Activated naive CD4-positive, alpha-beta T cell treated with anti-CD3 and anti-CD28 coated beads for 36 hours (primary cell): ENCODE measurements around the gene SLC16A3. TPM values are rescaled to one million over a fixed set of nuclear protein-coding genes. Genes with fewer than 3 reads are reported as not detected.

Source experiments
- CTCF ChIA-PET: fragments of 350-600 bp; sonication (Branson Sonifier 250); formaldehyde crosslinking; loops from one replicate; lab custom pipeline; 2021; ENCODE audit warnings: antibody characterized with exemption; lab: Charles Lee
- DNase-seq: peaks from one replicate; pipeline ENCODE4 v3.0.0-alpha.2; 2020
- H3K27ac Mint-ChIP-seq: one replicate; pipeline ENCODE4 v1.8.0; 2021; ENCODE audit warnings: mild to moderate bottlenecking, mixed read lengths
- H3K27me3 Mint-ChIP-seq: one replicate; pipeline ENCODE4 v1.8.0; 2021; ENCODE audit warnings: low read depth, mixed read lengths
- H3K36me3 Mint-ChIP-seq: one replicate; pipeline ENCODE4 v1.8.0; 2021; ENCODE audit warnings: low read depth, mixed read lengths
- H3K4me1 Mint-ChIP-seq: one replicate; pipeline ENCODE4 v1.8.0; 2021; ENCODE audit warnings: low read depth, mixed read lengths
- H3K4me3 Mint-ChIP-seq: one replicate; pipeline ENCODE4 v1.8.0; 2021; ENCODE audit warnings: mild to moderate bottlenecking, moderate library complexity, mixed read lengths
- H3K9me3 Mint-ChIP-seq: one replicate; pipeline ENCODE4 v1.8.0; 2021; ENCODE audit warnings: mixed read lengths
- intact Hi-C: fragments of 100-400 bp; cut with micrococcal nuclease; formaldehyde crosslinking; loops from one replicate; pipeline ENCODE4 v1.15.1; 2023
- total RNA-seq, 2 experiments: library from RNA; stranded (reverse); gene quantifications; one replicate each; pipeline ENCODE4 v1.2.3, GENCODE V29; 2021

SLC16A3 gene
- total RNA-seq, 2 experiments from 2014 or later, result 15.2 to 18.3 TPM

DNA sequence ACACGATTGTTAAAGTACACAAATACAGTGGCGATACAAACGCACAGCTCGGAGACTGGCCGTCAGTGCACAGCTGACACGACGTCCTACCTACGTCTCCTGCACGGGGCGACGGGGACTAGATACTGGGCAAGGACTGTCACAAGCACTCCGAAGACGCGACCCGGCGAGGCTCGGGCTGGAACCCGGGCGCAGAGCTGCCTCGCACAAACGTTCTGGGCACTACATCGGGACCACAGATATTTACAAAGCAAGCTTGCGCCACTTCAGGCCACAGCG lies 13.8 kb downstream of the SLC16A3 start:
- CTCF ChIA-PET, result interaction anchor here (0.7 kb wide), 1 partner anchor 108 kb away, joined by 4 read pairs; no protein-coding TSS in a partner anchor
- no peaks in the 10 kb centered on the region for H3K9me3 Mint-ChIP-seq
- intact Hi-C loops, result no loop called here
- peaks cover 26% of the 10 kb centered on the region for H3K36me3 Mint-ChIP-seq
- no peak overlapping the region for H3K27ac Mint-ChIP-seq
- no peaks in the 10 kb centered on the region for H3K27me3 Mint-ChIP-seq
- no peak overlapping the region for H3K4me3 Mint-ChIP-seq
- peaks cover 45% of the 10 kb centered on the region for H3K4me1 Mint-ChIP-seq
- no peak for DNase-seq

DNA sequence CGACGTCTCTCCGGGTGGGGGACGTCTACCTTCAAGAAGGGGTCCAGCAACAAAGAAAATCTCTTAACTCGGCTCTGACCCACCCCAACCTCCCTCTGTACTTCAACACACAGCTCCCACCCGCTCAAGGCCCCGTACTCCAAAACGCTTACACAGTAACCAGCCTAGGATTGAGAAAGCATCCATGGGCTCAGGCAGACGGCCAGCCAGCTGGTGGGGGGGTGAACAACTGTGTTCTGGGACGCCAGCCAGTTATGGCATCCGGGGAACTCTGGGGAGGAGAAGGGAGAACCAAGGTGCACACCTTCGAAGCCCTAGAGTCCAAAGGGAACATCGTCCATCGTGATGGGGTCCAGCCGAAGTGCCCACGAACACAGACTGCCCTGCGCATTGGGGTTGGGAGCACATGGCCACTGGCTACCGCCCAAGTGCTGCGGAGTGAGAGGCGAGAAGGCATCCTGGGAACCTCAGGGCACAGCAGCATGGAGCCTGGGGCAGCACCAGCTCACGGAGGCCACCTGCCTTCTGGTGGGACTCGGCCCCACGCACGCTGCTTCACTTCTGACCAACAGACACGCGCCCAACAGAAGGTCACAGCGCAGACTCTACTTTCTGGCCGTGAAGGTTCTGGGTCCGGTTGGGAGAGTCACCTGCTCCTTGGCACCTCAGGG lies 14.3 kb downstream of the SLC16A3 start:
- H3K4me1 Mint-ChIP-seq, result peaks cover 48% of the 10 kb centered on the region
- H3K27ac Mint-ChIP-seq, result peak overlapping the region; percentile 3
- CTCF ChIA-PET, result interaction anchor here (0.7 kb wide), 1 partner anchor 107 kb away, joined by 4 read pairs; no protein-coding TSS in a partner anchor
- no peaks in the 10 kb centered on the region for H3K9me3 Mint-ChIP-seq
- H3K36me3 Mint-ChIP-seq, result peaks cover 31% of the 10 kb centered on the region
- no peak overlapping the region for H3K4me3 Mint-ChIP-seq
- intact Hi-C loops, result no loop called here
- no peaks in the 10 kb centered on the region for H3K27me3 Mint-ChIP-seq
- no peak for DNase-seq

DNA sequence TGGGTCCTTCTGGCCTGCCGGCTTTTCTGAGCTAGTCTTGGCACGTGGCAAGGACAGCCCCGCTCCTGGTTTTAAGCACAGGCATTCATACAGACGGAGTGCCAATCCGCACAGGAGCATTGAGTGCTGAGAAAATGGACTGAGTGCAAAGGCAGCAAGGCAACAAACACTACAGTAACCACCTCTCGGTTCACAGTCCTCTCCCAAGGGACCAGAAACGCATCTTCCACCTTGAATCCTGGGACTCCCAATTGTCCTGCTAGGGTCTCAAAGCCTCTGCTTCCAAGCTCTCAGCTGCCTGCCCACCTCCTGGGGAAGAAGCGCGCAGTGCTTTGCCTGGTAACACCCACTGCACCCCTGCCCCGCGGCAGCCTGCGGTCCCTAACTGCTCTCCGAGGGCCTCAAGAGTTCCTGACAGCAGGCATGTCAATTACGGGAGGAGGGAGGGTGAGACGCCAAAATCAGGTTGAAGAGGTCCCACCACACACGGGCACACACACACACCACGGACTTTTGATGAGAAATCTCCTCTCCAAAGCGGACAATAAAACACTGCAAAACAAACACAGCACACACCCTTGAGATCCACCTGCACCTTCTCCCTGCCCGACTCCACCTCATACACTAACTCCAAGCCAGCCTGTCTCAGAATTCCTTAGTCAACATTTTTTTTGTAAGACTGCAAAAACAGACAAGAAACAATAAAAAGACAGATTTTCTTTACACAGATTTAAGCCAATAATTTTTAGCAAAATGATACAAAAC lies 15.0 kb downstream of the SLC16A3 start:
- H3K27me3 Mint-ChIP-seq, result no peaks in the 10 kb centered on the region
- DNase-seq, result no peak
- peaks cover 34% of the 10 kb centered on the region for H3K36me3 Mint-ChIP-seq
- CTCF ChIA-PET, result interaction anchor here (1.1 kb wide), 1 partner anchor 8 kb away, joined by 4 read pairs; no protein-coding TSS in a partner anchor
- intact Hi-C loops, result loop anchor here (1.0 to 2.0 kb wide), 3 partner anchors 55 to 106 kb away; no protein-coding TSS in a partner anchor
- no peak overlapping the region for H3K27ac Mint-ChIP-seq
- H3K4me3 Mint-ChIP-seq, result no peak overlapping the region
- H3K9me3 Mint-ChIP-seq, result no peaks in the 10 kb centered on the region
- peaks cover 41% of the 10 kb centered on the region for H3K4me1 Mint-ChIP-seq

DNA sequence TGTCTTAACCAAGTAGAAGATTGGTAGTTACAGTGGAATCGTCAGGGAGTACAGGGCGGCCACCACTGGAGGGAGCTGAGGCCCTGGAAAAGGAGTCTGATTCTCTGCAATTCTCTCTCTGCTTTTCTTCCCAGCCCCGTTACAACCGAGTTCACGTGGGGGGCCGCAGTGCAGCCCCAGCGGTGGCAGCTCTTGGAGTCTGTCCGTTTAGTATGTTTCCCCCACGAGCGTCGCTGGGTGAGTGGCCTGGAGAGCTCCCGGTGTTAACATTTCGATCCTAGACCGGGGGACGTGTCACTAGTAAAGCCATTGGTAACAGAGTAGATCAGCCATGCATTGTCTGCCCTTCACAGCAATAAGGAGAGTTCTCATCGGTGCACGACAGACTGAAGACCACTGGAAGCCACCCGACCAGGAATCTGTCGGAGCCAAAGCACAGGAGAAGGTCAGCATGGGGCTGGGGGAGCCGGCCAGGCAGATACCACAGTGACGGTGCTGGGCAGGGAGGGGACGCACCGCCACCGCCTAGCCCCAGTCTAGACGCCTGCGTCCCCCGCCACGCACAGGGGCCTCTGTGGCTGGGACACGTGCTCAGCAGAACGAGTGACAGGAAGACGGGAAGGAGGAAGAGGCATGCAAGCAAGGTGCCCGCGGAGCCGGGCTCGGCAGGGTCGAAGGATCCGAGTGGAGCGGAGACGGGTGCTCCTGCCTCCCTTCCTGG lies 15.7 kb downstream of the SLC16A3 start:
- Mint-ChIP-seq H3K9me3 (no peaks in the 10 kb centered on the region), H3K4me3 (no peak overlapping the region), H3K27ac (peak overlapping the region; percentile 13), H3K4me1 (peaks cover 36% of the 10 kb centered on the region), H3K36me3 (peaks cover 36% of the 10 kb centered on the region), H3K27me3 (no peaks in the 10 kb centered on the region)
- DNase-seq, result peak; percentile 54
- intact Hi-C loops, result loop anchor here (1.0 to 2.0 kb wide), 3 partner anchors 54 to 106 kb away; no protein-coding TSS in a partner anchor
- CTCF ChIA-PET, result interaction anchor here (0.7 to 1.1 kb wide), 2 partner anchors 9 to 106 kb away, joined by 3 to 4 read pairs; no protein-coding TSS in a partner anchor

DNA sequence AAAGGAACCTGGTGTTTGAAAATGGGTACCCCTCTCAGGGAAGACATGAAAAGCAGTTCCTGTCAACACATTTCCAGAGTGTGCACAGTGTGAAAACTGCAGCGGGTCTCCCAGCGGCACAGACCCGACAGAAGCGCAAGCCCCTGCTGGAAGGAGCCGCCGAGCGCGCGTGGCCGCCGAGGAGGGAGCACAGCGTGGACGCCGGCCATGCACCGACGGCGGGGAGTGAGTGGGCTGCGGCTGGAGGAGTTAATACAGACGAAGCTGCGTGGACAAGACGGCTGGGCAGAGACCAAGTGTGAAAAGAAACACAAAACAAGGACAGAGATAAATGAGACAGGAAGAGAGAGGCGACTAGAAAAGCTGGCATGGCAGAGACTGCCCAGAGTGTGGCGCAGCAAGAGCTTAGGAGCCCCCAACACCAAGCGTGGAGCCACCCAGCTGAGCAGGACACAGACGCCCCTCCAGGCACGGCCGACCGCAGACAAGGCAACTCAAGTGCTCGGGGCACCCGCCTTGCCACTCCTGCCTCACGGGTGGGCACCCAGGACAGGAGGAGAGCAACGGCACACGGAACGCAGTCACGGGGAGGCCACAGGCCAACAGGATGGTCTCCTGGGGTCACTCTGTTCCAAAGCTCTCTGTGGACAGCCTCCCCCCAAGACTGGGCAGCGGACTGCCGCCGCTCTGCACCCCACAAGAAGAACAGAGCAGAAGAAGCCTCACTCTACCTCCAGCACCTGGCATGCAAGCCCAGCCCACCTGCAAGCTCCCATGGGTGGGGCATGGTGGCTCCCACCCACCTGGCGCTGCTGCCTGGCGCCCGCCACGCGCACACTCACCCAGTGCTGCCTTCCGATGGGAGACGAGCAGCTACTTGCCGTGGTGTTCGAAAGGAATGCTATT lies 16.5 kb downstream of the SLC16A3 start:
- Mint-ChIP-seq H3K27me3 (no peaks in the 10 kb centered on the region), H3K36me3 (peaks cover 38% of the 10 kb centered on the region)
- intact Hi-C loops, result loop anchor here (2.0 kb wide), 1 partner anchor 53 kb away; no protein-coding TSS in a partner anchor

DNA sequence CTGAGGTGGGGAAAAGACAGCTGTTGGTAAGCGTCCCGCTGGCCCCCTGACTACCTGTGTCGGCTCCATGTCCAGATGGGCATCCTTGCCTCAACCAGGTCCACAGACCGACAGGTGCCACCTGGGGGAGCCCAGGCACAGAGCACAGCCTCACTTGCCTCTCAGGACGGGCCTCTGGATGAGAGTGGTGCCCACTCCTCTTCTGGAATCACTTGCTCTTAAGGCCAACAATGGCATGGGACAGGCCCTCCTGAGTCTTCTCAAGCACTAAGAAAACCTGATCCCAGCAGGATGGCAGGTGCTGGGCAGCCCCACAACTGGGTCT lies 17.2 kb downstream of the SLC16A3 start:
- intact Hi-C loops, result no loop called here
- no peak for DNase-seq
- no peaks in the 10 kb centered on the region for H3K27me3 Mint-ChIP-seq
- H3K9me3 Mint-ChIP-seq, result no peaks in the 10 kb centered on the region
- H3K4me3 Mint-ChIP-seq, result no peak overlapping the region
- peaks cover 37% of the 10 kb centered on the region for H3K36me3 Mint-ChIP-seq
- H3K27ac Mint-ChIP-seq, result peak overlapping the region; percentile 75
- peaks cover 27% of the 10 kb centered on the region for H3K4me1 Mint-ChIP-seq
- CTCF ChIA-PET, result no interaction called here

More for the DNA sequence above, 16.5 kb downstream of the SLC16A3 start:
- no peaks in the 10 kb centered on the region for H3K9me3 Mint-ChIP-seq
- CTCF ChIA-PET, result interaction anchor here (0.7 to 1.1 kb wide), 2 partner anchors 9 to 105 kb away, joined by 3 to 4 read pairs; no protein-coding TSS in a partner anchor
- peaks cover 33% of the 10 kb centered on the region for H3K4me1 Mint-ChIP-seq
- DNase-seq, result no peak
- no peak overlapping the region for H3K4me3 Mint-ChIP-seq
- no peak overlapping the region for H3K27ac Mint-ChIP-seq

DNA sequence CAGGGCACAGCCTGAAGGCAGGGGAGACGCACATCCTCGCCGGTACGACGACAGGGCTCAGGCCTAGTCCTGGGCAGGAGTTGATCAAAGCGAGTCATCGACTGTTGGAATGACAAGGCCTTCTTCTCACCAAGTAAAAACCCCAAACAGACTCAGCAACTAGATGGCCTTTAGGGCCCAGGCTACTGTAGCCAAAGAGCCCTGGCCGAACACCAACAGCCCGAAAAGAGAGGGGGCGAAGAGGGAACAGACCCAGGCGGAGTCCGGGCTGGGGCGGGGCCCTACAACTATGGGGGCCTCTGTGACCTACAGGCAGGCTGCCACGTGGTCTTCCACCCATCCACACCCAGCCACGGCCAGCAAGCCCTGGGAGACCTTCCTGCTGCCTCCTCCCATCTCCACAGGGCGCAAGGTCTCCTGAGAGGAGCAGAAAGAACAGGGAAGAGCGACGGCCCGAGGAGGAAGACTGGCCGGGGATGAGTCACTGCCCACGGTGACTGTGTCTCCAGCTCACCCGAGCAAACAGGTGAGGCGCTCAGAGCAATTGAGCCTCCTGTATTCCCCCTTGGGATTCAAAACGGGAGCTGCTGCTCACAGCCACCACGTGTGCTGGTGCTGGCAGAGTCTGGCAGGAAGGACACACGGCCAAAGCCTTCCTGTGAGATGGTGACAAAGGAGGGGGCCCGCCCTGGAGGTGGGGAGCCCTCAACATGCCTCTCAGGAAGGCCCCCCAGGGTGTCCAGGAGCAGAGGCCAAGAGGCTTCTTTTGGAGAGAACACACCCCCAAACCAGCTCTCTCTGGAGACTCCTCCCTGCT lies 17.7 kb downstream of the SLC16A3 start:
- no peak overlapping the region for H3K4me3 Mint-ChIP-seq
- no peaks in the 10 kb centered on the region for H3K9me3 Mint-ChIP-seq

DNA sequence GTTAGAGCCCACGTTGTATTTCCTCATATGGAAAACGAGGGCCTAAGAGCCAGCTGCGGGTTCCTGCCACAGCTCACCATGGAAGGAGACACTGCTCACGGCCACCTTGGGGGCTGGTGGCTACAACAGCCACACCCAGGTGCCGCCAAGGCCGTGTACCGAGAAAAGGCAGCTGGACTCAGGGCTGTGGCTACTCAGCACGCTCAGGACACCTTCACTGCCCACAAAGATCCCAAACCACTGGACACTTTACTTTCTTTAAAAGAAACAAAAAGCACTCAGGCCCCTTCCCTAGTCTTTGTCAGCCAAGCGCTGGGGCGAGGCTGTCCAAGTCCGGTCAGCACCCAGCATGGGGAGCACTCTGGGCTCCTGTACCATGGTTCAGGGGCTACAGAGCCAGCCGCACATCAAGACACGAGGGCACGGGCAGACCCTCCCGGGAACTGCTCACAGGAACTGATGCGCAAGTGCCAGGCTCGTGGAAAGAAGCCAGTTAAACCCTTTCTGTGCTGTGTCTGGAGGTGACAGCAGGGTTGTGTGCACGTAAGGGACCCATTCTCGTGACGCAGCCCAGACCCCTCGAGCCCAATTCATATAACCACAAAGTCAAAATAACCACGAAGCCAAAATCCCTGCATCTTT lies 18.5 kb downstream of the SLC16A3 start:
- CTCF ChIA-PET, result no interaction called here
- Mint-ChIP-seq H3K9me3 (no peaks in the 10 kb centered on the region), H3K27ac (no peak overlapping the region), H3K4me1 (peaks cover 15% of the 10 kb centered on the region), H3K27me3 (no peaks in the 10 kb centered on the region), H3K36me3 (peaks cover 48% of the 10 kb centered on the region), H3K4me3 (no peak overlapping the region)
- intact Hi-C loops, result no loop called here
- DNase-seq, result no peak

More for the DNA sequence above, 17.7 kb downstream of the SLC16A3 start:
- intact Hi-C loops, result no loop called here
- H3K4me1 Mint-ChIP-seq, result peaks cover 22% of the 10 kb centered on the region
- no peaks in the 10 kb centered on the region for H3K27me3 Mint-ChIP-seq
- peaks cover 43% of the 10 kb centered on the region for H3K36me3 Mint-ChIP-seq
- CTCF ChIA-PET, result no interaction called here
- no peak for DNase-seq
- peak overlapping the region; percentile 75 for H3K27ac Mint-ChIP-seq

DNA sequence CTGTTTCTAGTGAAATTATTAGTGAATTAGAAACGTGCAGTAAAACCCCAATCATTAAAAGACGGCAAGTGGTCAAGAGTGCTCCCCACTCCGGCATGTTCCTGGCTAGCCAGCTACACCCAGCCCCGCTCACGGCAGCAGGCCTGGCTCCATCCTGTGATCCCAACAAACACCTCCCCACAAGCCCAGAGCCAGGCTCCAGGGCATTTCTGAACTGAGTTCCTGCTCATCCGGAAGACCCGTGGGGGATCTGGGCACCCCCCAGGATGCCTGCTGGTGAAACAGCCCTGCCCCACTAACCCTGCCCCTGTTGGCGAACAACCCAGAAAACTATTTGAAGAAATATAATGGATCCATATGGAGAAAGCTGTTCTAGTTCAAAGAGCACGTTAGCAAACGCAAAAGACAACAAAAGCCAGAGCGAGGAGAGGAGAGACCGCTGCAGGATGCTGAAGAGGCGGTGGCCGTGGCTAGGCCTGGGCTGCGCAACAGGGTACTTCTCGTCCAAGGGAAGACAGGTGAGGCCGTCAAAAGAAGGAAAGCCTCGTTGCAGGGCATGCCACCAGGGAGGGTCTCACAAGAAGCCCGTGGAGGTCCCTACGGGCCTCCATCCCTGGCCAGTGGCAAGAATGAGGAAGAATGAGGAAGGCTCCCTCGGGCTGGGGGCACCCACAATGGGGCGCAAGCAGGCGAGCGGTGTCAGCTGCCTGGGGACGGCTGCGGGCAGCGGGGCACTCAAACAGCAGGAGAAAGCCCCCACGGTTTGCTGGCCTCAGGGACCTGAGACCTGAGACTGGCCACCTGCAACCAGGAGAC lies 19.2 kb downstream of the SLC16A3 start:
- H3K27ac Mint-ChIP-seq, result no peak overlapping the region
- no peak overlapping the region for H3K4me3 Mint-ChIP-seq
- no peaks in the 10 kb centered on the region for H3K9me3 Mint-ChIP-seq
- H3K36me3 Mint-ChIP-seq, result peaks cover 54% of the 10 kb centered on the region
- intact Hi-C loops, result no loop called here
- H3K4me1 Mint-ChIP-seq, result peaks cover 11% of the 10 kb centered on the region
- H3K27me3 Mint-ChIP-seq, result no peaks in the 10 kb centered on the region
- CTCF ChIA-PET, result no interaction called here
- no peak for DNase-seq
